ENCODE measurements around the gene ANKZF1.

ANKZF1 gene

DNA sequence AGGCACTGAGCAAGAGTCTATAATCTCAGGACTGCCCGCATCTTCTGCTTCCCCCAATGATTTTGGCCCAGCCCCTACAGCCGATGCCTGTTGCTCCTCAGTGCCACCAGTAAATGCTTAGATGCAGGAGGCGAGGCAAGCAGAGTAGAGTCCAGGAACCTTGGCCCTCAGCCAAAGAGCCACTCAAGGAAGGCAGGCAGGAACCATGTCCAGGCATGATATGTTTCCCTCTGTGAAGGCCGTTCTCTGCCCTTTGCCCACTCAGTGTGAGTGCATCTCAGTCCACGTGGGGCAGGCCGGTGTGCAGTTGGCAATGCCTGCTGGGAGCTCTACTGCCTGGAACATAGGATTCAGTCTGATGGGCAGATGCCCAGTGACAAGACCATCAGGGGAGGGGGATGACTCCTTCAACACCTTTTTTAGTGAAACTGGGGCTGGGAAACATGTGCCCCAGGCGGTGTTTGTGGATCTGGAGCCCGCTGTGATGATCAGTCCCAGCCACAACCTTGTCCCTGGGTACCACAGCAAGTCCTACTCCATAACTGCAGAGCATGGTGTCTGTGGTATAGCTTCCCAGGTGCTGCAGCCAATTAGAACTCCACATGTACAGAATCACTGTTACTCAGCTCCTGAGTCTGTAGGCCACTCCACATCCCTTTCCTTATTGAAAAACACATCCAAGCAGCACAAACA lies 39.9 kb downstream of the ANKZF1 start:
- no peak overlapping the region for H3K27ac ChIP-seq (ENCODE audit: low read depth, low read length, poor library complexity, severe bottlenecking)
- H3K79me2 ChIP-seq (ENCODE audit: insufficient read depth, low read length): no peaks in the 10 kb centered on the region
- TF ChIP-seq, protein P1, sequence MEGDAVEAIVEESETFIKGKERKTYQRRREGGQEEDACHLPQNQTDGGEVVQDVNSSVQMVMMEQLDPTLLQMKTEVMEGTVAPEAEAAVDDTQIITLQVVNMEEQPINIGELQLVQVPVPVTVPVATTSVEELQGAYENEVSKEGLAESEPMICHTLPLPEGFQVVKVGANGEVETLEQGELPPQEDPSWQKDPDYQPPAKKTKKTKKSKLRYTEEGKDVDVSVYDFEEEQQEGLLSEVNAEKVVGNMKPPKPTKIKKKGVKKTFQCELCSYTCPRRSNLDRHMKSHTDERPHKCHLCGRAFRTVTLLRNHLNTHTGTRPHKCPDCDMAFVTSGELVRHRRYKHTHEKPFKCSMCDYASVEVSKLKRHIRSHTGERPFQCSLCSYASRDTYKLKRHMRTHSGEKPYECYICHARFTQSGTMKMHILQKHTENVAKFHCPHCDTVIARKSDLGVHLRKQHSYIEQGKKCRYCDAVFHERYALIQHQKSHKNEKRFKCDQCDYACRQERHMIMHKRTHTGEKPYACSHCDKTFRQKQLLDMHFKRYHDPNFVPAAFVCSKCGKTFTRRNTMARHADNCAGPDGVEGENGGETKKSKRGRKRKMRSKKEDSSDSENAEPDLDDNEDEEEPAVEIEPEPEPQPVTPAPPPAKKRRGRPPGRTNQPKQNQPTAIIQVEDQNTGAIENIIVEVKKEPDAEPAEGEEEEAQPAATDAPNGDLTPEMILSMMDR (IDR thresholded peaks at IDR 0.05; ENCODE audit: low read length): no peak
- no peak for TF ChIP-seq EZH2 (IDR thresholded peaks at IDR 0.05; ENCODE audit: borderline replicate concordance, low read length)
- peaks cover 8% of the 10 kb centered on the region for H3K4me1 ChIP-seq (ENCODE audit: insufficient read depth, low read length, severe bottlenecking)
- no peaks in the 10 kb centered on the region for H3F3A ChIP-seq (ENCODE audit: insufficient read depth, low read length)
- no peak overlapping the region for H3K4me2 ChIP-seq (ENCODE audit: low read length)
- no peaks in the 10 kb centered on the region for H4K20me1 ChIP-seq (ENCODE audit: insufficient read depth, low read length)
- H3K9me3 ChIP-seq (ENCODE audit: low read length): no peaks in the 10 kb centered on the region
- no peak overlapping the region for H2AFZ ChIP-seq (ENCODE audit: low read length)
- no peaks in the 10 kb centered on the region for H3K9me2 ChIP-seq (ENCODE audit: low read depth, low read length)
- H3K4me3 ChIP-seq (ENCODE audit: low read depth, low read length, poor library complexity, severe bottlenecking): no peak overlapping the region
- H3K27me3 ChIP-seq (ENCODE audit: insufficient read depth, low read length): no peaks in the 10 kb centered on the region
- no peaks in the 10 kb centered on the region for H3K36me3 ChIP-seq (ENCODE audit: insufficient read depth, low read length)
- H3K9ac ChIP-seq (ENCODE audit: low read length): no peak overlapping the region

- Histone ChIP-seq H3K9ac (ENCODE audit: low read length) (no peak overlapping the region), H3K9me3 (ENCODE audit: low read length) (no peaks in the 10 kb centered on the region), H3K4me2 (ENCODE audit: low read length) (no peak overlapping the region), H3K4me3 (ENCODE audit: low read depth, low read length, poor library complexity, severe bottlenecking) (no peak overlapping the region), H3K4me1 (ENCODE audit: insufficient read depth, low read length, severe bottlenecking) (peaks cover 13% of the 10 kb centered on the region), H4K20me1 (ENCODE audit: insufficient read depth, low read length) (no peaks in the 10 kb centered on the region), H3F3A (ENCODE audit: insufficient read depth, low read length) (no peaks in the 10 kb centered on the region), H3K36me3 (ENCODE audit: insufficient read depth, low read length) (no peaks in the 10 kb centered on the region), H3K79me2 (ENCODE audit: insufficient read depth, low read length) (no peaks in the 10 kb centered on the region), H3K27ac (ENCODE audit: low read depth, low read length, poor library complexity, severe bottlenecking) (no peak overlapping the region), H2AFZ (ENCODE audit: low read length) (no peak overlapping the region), H3K9me2 (ENCODE audit: low read depth, low read length) (no peaks in the 10 kb centered on the region), H3K27me3 (ENCODE audit: insufficient read depth, low read length) (no peaks in the 10 kb centered on the region)
- TF ChIP-seq EZH2 (IDR thresholded peaks at IDR 0.05; ENCODE audit: borderline replicate concordance, low read length): no peak
- TF ChIP-seq, protein P1 (IDR thresholded peaks at IDR 0.05; ENCODE audit: low read length): no peak
Measured at GRCh38 chr2:219270055-219270372, 40.4 kb downstream of the ANKZF1 start.

DNA sequence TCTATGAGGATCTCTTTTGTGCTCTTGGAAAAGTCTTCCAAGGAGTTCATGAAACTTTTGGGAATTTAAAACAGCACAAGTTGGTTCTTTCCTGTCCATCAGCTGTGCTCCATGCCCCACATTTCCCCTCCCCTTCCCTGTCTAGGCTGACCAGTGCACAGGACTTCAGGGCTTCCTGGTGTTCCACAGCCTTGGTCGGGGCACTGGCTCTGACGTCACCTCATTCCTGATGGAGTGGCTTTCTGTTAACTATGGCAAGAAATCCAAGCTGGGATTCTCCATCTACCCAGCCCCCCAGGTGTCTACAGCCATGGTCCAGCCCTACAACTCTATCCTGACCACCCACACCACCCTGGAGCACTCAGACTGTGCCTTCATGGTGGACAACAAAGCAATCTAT lies 41.4 kb downstream of the ANKZF1 start:
- Histone ChIP-seq H3K27ac (ENCODE audit: low read depth, low read length, poor library complexity, severe bottlenecking) (no peak overlapping the region), H3K27me3 (ENCODE audit: insufficient read depth, low read length) (no peaks in the 10 kb centered on the region), H3K4me3 (ENCODE audit: low read depth, low read length, poor library complexity, severe bottlenecking) (no peak overlapping the region), H3K9me3 (ENCODE audit: low read length) (no peaks in the 10 kb centered on the region), H4K20me1 (ENCODE audit: insufficient read depth, low read length) (no peaks in the 10 kb centered on the region), H3K4me1 (ENCODE audit: insufficient read depth, low read length, severe bottlenecking) (peaks cover 23% of the 10 kb centered on the region), H3K79me2 (ENCODE audit: insufficient read depth, low read length) (peaks cover 5% of the 10 kb centered on the region; the same call in 1 of the 2 replicates), H3K36me3 (ENCODE audit: insufficient read depth, low read length) (no peaks in the 10 kb centered on the region), H2AFZ (ENCODE audit: low read length) (no peak overlapping the region), H3F3A (ENCODE audit: insufficient read depth, low read length) (no peaks in the 10 kb centered on the region), H3K9ac (ENCODE audit: low read length) (no peak overlapping the region), H3K4me2 (ENCODE audit: low read length) (no peak overlapping the region), H3K9me2 (ENCODE audit: low read depth, low read length) (no peaks in the 10 kb centered on the region)
- TF ChIP-seq, protein P1 (IDR thresholded peaks at IDR 0.05; ENCODE audit: low read length): no peak
- TF ChIP-seq EZH2 (IDR thresholded peaks at IDR 0.05; ENCODE audit: borderline replicate concordance, low read length): no peak
